Measurements from ENCODE around the gene NMD3. TPM values are rescaled to one million over a fixed set of nuclear protein-coding genes. Genes with fewer than 3 reads are reported as not detected.
"Not testable (repeated sequence)": the region's sequence is repeated elsewhere in the genome, so short reads cannot be mapped to it uniquely, and the experiment has no call there.

The NMD3 gene
- total RNA-seq, 1 donor from 2014 or later = 46.6 TPM

- H3K9me3 Mint-ChIP-seq (ENCODE audit: low read depth) = peaks cover 16% of the 10 kb centered on the region
- peak; percentile 91 for TF ChIP-seq CTCF (IDR thresholded peaks at IDR 0.05; ENCODE audit: unreplicated experiment)
- no peak overlapping the region for H3K27ac Mint-ChIP-seq
- no peak overlapping the region for H3K4me3 Mint-ChIP-seq (ENCODE audit: low read depth)
- no peak for DNase-seq (ENCODE audit: low spot score, unreplicated experiment)
- peaks cover 3% of the 10 kb centered on the region for H3K27me3 Mint-ChIP-seq
- peaks cover 24% of the 10 kb centered on the region for H3K36me3 Mint-ChIP-seq (ENCODE audit: insufficient read depth)
- H3K4me1 Mint-ChIP-seq (ENCODE audit: low read depth) = peaks cover 16% of the 10 kb centered on the region
These were observed 52.6 kb downstream of the NMD3 start for GRCh38 chr3:161273589-161274218.

- Mint-ChIP-seq H3K27me3 (no peaks in the 10 kb centered on the region), H3K9me3 (ENCODE audit: low read depth) (peaks cover 26% of the 10 kb centered on the region), H3K27ac (no peak overlapping the region), H3K4me3 (ENCODE audit: low read depth) (no peak overlapping the region), H3K4me1 (ENCODE audit: low read depth) (peaks cover 13% of the 10 kb centered on the region), H3K36me3 (ENCODE audit: insufficient read depth) (peaks cover 32% of the 10 kb centered on the region)
- peak; percentile 54 for TF ChIP-seq CTCF (IDR thresholded peaks at IDR 0.05; ENCODE audit: unreplicated experiment)
- no peak for DNase-seq (ENCODE audit: low spot score, unreplicated experiment)
These were observed 53.7 kb downstream of the NMD3 start for GRCh38 chr3:161274691-161275298.

GRCh38 chr3:161275919-161276318 lies 54.8 kb downstream of the NMD3 start:
- no peak overlapping the region for H3K4me3 Mint-ChIP-seq (ENCODE audit: low read depth)
- H3K4me1 Mint-ChIP-seq (ENCODE audit: low read depth) = peaks cover 13% of the 10 kb centered on the region
- no peak for DNase-seq (ENCODE audit: low spot score, unreplicated experiment)
- H3K9me3 Mint-ChIP-seq (ENCODE audit: low read depth) = peaks cover 29% of the 10 kb centered on the region
- H3K27me3 Mint-ChIP-seq = no peaks in the 10 kb centered on the region
- H3K27ac Mint-ChIP-seq = no peak overlapping the region
- peaks cover 33% of the 10 kb centered on the region for H3K36me3 Mint-ChIP-seq (ENCODE audit: insufficient read depth)
- no peak for TF ChIP-seq CTCF (IDR thresholded peaks at IDR 0.05; ENCODE audit: unreplicated experiment)

- DNase-seq (ENCODE audit: low spot score, unreplicated experiment); H3K27ac Mint-ChIP-seq; H3K27me3 Mint-ChIP-seq; H3K4me1 Mint-ChIP-seq (ENCODE audit: low read depth); H3K4me3 Mint-ChIP-seq (ENCODE audit: low read depth): not testable (repeated sequence)
- H3K36me3 Mint-ChIP-seq (ENCODE audit: insufficient read depth) = peaks cover 20% of the 10 kb centered on the region
- peaks cover 53% of the 10 kb centered on the region for H3K9me3 Mint-ChIP-seq (ENCODE audit: low read depth)
These were observed 61.3 kb downstream of the NMD3 start for GRCh38 chr3:161282387-161282786.

- no peak overlapping the region for H3K4me3 Mint-ChIP-seq (ENCODE audit: low read depth)
- H3K27me3 Mint-ChIP-seq = no peaks in the 10 kb centered on the region
- no peaks in the 10 kb centered on the region for H3K4me1 Mint-ChIP-seq (ENCODE audit: low read depth)
- H3K27ac Mint-ChIP-seq = no peak overlapping the region
- no peak for TF ChIP-seq CTCF (IDR thresholded peaks at IDR 0.05; ENCODE audit: unreplicated experiment)
- DNase-seq (ENCODE audit: low spot score, unreplicated experiment) = no peak
- peaks cover 32% of the 10 kb centered on the region for H3K9me3 Mint-ChIP-seq (ENCODE audit: low read depth)
- H3K36me3 Mint-ChIP-seq (ENCODE audit: insufficient read depth) = peaks cover 3% of the 10 kb centered on the region
These were observed 63.9 kb downstream of the NMD3 start for GRCh38 chr3:161284989-161285388.

- Mint-ChIP-seq H3K27ac (no peak overlapping the region), H3K36me3 (ENCODE audit: insufficient read depth) (peaks cover 2% of the 10 kb centered on the region)
These were observed 68.1 kb downstream of the NMD3 start for GRCh38 chr3:161289174-161289573.

More at GRCh38 chr3:161289174-161289573, 68.1 kb downstream of the NMD3 start:
- Mint-ChIP-seq H3K4me3 (ENCODE audit: low read depth) (no peak overlapping the region), H3K4me1 (ENCODE audit: low read depth) (no peaks in the 10 kb centered on the region), H3K9me3 (ENCODE audit: low read depth) (peaks cover 9% of the 10 kb centered on the region), H3K27me3 (no peaks in the 10 kb centered on the region)
- no peak for TF ChIP-seq CTCF (IDR thresholded peaks at IDR 0.05; ENCODE audit: unreplicated experiment)
- DNase-seq (ENCODE audit: low spot score, unreplicated experiment) = no peak
